ENCODE results near the gene HOXB3. TPM values are rescaled to one million over a fixed set of nuclear protein-coding genes. Genes with fewer than 3 reads are reported as not detected.

HOXB3 gene
- total and polyA plus RNA-seq, 2 of the 4 experiments (the other 2 are of a cell fraction) = 6.3 to 59.6 TPM

- no peak for TF ChIP-seq SMC3 (IDR thresholded peaks at IDR 0.05; ENCODE audit: low read depth, low read length)
These were observed 14.1 kb upstream of the HOXB3 start (continued) for GRCh38 chr17:48603959-48604769.

GRCh38 chr17:48601539-48602425 lies 11.7 kb upstream of the HOXB3 start:
- Histone ChIP-seq H4K20me1 (ENCODE audit: insufficient read depth, low read length) (peaks cover 9% of the 10 kb centered on the region), H3K9ac (ENCODE audit: low read depth, low read length) (no peak overlapping the region), H3K14ac (replicated peaks; ENCODE audit: low read depth, low read length) (no peak overlapping the region), H3K56ac (ENCODE audit: extremely low read depth, insufficient read depth, low read length) (no peak overlapping the region), H3K23ac (ENCODE audit: low read depth, low read length) (no peak overlapping the region), H2BK120ac (ENCODE audit: low read depth, low read length) (no peak overlapping the region), H2BK20ac (ENCODE audit: low read depth, low read length) (no peak overlapping the region), H3K18ac (ENCODE audit: low read depth, low read length) (no peak overlapping the region), H3K4me2 (ENCODE audit: low read depth, low read length) (no peak overlapping the region), H3K27ac (ENCODE audit: insufficient read depth, low read length) (no peak overlapping the region), H3K9me3 (ENCODE audit: control insufficient read depth, insufficient read depth, low read length) (no peaks in the 10 kb centered on the region), H3K4me3 (ENCODE audit: insufficient read depth, low read depth, low read length) (no peak overlapping the region), H4K5ac (ENCODE audit: low read depth, low read length) (no peak overlapping the region), H2AFZ (replicated peaks; ENCODE audit: low read length, poor library complexity) (no peak overlapping the region), H2BK5ac (ENCODE audit: low read depth, low read length, poor library complexity, severe bottlenecking) (no peak overlapping the region), H3K4me1 (ENCODE audit: control insufficient read depth, insufficient read depth, low read length) (peaks cover 5% of the 10 kb centered on the region; the same call in 1 of the 2 replicates), H3K36me3 (ENCODE audit: control insufficient read depth, insufficient read depth, low read length) (peaks cover 3% of the 10 kb centered on the region), H2BK15ac (ENCODE audit: low read depth, low read length) (no peak overlapping the region), H3K9me1 (ENCODE audit: insufficient read depth, low read length) (0 out of 2 replicates have a peak, but pooled peaks cover 3% of the 10 kb centered on the region), H3K79me1 (ENCODE audit: low read depth in 1 of 2, low read length in 2 of 2) (peaks cover 24 to 48% of the 10 kb centered on the region in 2 experiments; a peak in 3 of 4 replicates), H2AK5ac (ENCODE audit: low read depth, low read length) (no peak overlapping the region), H4K8ac (ENCODE audit: low read depth in 2 of 2, low read length in 2 of 2) (no peak overlapping the region; a peak in 1 of 4 replicates), H3K27me3 (ENCODE audit: control insufficient read depth, insufficient read depth, low read length) (no peaks in the 10 kb centered on the region), H3K4ac (ENCODE audit: low read depth, low read length) (no peak overlapping the region), H4K91ac (ENCODE audit: insufficient read depth, low read depth, low read length) (no peak overlapping the region), H2AK9ac (replicated peaks; ENCODE audit: low read depth, low read length, poor library complexity) (no peak overlapping the region)
- no TSS peak for BruUV-seq (replicated peaks)
- TF ChIP-seq RFX5 (IDR thresholded peaks at IDR 0.05; ENCODE audit: low read depth, low read length) = no peak
- intact Hi-C loops (cut with micrococcal nuclease) (no loop called here), dilution Hi-C loops (cut with HindIII; ENCODE audit: low sequenced_read_pairs, unreplicated experiment) (no loop called here), in situ Hi-C loops (cut with MboI; ENCODE audit: low sequenced_read_pairs) (no loop called here)
- DNase-seq (no peak), ATAC-seq (ENCODE audit: low read depth) (no peak)
- ChIA-PET CTCF (interaction anchor here (0.6 kb wide), 2 partner anchors 328 to 759 kb away, joined by 3 to 7 read pairs; no protein-coding TSS in a partner anchor), POLR2A (ENCODE audit: unreplicated experiment) (no interaction called here)
- WGBS, 2 experiments (ENCODE audit: extremely low coverage in 2 of 2, insufficient read length in 1 of 2) = 94% methylated on average over 8 of the region's 35 CpGs; no CpG with 5 or more reads in 1 of the 2 experiments
